ENCODE data around the gene PROM1. TPM values are rescaled to one million over a fixed set of nuclear protein-coding genes. Genes with fewer than 3 reads are reported as not detected.

The PROM1 gene
- total RNA-seq, 2 donors from 2014 or later = 23.7 to 24.6 TPM

DNA sequence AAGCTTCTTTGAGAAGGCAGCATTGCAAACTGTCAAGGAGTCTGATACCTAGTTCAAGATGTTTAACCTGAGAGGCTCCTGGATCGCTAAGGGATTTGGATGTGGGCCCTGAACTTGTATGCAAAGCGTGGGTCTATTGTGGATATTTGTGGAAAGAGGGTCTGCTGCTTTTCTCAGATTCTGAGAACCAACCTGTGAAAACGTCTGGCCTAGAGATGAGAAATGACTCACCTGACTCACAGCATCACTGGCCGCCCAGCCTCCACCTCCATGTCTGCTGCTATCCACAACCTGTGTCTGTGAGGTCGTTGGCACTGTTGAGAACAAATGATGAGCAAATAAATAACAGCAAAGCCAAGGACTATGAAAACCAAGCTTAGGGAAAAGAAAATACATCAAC, 33.3 kb upstream of the PROM1 start:
- no peaks in the 10 kb centered on the region for H3K9me3 ChIP-seq
- TF ChIP-seq POLR2A (IDR thresholded peaks at IDR 0.05) = no peak
- TF ChIP-seq, protein P1, sequence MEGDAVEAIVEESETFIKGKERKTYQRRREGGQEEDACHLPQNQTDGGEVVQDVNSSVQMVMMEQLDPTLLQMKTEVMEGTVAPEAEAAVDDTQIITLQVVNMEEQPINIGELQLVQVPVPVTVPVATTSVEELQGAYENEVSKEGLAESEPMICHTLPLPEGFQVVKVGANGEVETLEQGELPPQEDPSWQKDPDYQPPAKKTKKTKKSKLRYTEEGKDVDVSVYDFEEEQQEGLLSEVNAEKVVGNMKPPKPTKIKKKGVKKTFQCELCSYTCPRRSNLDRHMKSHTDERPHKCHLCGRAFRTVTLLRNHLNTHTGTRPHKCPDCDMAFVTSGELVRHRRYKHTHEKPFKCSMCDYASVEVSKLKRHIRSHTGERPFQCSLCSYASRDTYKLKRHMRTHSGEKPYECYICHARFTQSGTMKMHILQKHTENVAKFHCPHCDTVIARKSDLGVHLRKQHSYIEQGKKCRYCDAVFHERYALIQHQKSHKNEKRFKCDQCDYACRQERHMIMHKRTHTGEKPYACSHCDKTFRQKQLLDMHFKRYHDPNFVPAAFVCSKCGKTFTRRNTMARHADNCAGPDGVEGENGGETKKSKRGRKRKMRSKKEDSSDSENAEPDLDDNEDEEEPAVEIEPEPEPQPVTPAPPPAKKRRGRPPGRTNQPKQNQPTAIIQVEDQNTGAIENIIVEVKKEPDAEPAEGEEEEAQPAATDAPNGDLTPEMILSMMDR (IDR thresholded peaks at IDR 0.05) = no peak
- WGBS, 2 donors = 73 to 79% methylated on average over 5 of the region's 5 CpGs
- no peaks in the 10 kb centered on the region for H3K36me3 ChIP-seq (replicated peaks in 1 of 2; ENCODE audit: insufficient read depth in 1 of 2, low read depth in 2 of 2)
- ATAC-seq = no peak
- no peaks in the 10 kb centered on the region for H3K27me3 ChIP-seq
- no peaks in the 10 kb centered on the region for H3K4me1 ChIP-seq
- H3K4me3 ChIP-seq = no peak overlapping the region
- intact Hi-C loops (cut with DNase I) = no loop called here
- no peak for DNase-seq
- H3K27ac ChIP-seq = no peak overlapping the region

DNA sequence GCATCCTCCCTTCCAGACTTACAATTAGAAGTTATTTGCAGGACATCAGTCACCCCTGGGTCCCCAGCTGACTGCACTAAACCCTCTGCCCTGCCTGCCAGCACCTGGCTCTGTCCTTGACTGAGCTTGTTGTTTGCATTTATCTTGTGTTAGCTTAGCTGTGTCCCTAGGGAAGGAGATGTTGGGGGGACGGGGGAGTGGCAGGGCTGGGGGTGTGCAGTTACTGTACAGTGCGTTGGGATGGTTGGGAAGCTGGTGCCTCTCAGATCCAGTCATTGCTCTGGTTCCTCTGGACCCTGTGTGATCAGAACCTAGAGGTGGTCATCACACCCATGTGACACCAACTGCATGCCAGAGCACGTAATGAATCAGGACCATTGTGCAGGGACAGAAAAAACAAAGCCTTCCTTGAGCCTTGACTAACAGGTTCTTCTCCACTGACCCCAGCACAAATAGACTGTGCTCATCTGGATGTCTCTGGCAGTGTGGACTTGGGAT, 32.7 kb upstream of the PROM1 start:
- Histone ChIP-seq H3K4me1 (no peaks in the 10 kb centered on the region), H3K27me3 (no peaks in the 10 kb centered on the region), H3K36me3 (replicated peaks in 1 of 2; ENCODE audit: insufficient read depth in 1 of 2, low read depth in 2 of 2) (no peaks in the 10 kb centered on the region), H3K9me3 (no peaks in the 10 kb centered on the region), H3K27ac (no peak overlapping the region), H3K4me3 (no peak overlapping the region)
- TF ChIP-seq, protein P1 (IDR thresholded peaks at IDR 0.05) = no peak
- TF ChIP-seq POLR2A (IDR thresholded peaks at IDR 0.05) = no peak
- DNase-seq = no peak
- intact Hi-C loops (cut with DNase I) = no loop called here
- ATAC-seq = peak; percentile 24
- WGBS, 2 donors = 31 to 51% methylated on average over 3 of the region's 3 CpGs

DNA sequence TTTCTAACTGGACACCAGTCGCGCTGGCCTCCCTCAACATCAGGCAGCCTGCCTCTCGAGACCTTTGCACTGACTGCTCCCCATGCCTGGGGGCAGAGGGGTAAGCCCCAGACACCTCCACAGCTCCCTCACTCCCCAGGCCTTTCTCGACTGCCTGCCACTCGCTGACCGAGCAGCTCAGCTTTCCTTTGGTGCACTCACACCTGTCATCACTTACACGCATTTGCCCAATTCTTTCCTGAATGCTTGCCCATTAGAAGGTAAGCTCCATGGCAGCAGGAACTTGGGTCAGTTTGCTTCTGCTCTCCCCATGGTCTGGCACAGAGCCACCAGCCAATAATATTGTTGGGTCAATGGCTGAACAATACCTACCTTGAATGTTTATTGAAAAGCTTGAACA, 32.2 kb upstream of the PROM1 start:
- WGBS, 2 donors = 78 to 88% methylated on average over 7 of the region's 7 CpGs
- Histone ChIP-seq H3K4me1 (no peaks in the 10 kb centered on the region), H3K36me3 (replicated peaks in 1 of 2; ENCODE audit: insufficient read depth in 1 of 2, low read depth in 2 of 2) (no peaks in the 10 kb centered on the region), H3K27me3 (no peaks in the 10 kb centered on the region), H3K27ac (peak overlapping the region in 1 of 4 donors; percentile 6), H3K9me3 (no peaks in the 10 kb centered on the region), H3K4me3 (no peak overlapping the region)
- intact Hi-C loops (cut with DNase I) = no loop called here
- TF ChIP-seq, protein P1 (IDR thresholded peaks at IDR 0.05) = no peak
- TF ChIP-seq POLR2A (IDR thresholded peaks at IDR 0.05) = no peak
- DNase-seq (no peak), ATAC-seq (peak; percentile 15)

DNA sequence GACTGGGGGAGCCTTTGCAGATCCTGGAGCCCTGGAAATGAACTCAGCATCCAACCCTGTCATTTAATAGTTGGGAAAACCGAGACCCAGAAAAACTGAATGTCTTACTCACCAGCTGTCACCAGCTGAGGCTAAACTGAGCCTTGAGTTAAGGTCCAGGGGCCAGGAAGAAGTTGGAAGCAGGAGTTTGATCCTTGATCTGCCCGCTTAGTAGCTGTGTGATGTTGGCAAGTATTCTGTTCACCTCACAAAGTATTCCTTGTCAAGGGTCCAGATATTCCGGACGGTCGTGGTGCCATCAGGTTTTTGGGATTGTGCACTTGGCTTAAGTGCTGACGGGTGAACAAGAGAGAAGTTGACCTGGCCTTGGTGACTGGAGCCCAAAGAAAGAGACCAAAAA, 30.7 kb upstream of the PROM1 start:
- ATAC-seq (no peak), DNase-seq (no peak)
- H3K4me3 ChIP-seq = no peak overlapping the region
- H3K4me1 ChIP-seq = no peaks in the 10 kb centered on the region
- 83 to 85% methylated on average over 6 of the region's 6 CpGs for WGBS, 2 donors
- no peaks in the 10 kb centered on the region for H3K27me3 ChIP-seq
- H3K9me3 ChIP-seq = no peaks in the 10 kb centered on the region
- H3K36me3 ChIP-seq (replicated peaks in 1 of 2; ENCODE audit: insufficient read depth in 1 of 2, low read depth in 2 of 2) = no peaks in the 10 kb centered on the region
- intact Hi-C loops (cut with DNase I) = no loop called here
- H3K27ac ChIP-seq = no peak overlapping the region
- TF ChIP-seq, protein P1 (IDR thresholded peaks at IDR 0.05) = no peak
- TF ChIP-seq POLR2A (IDR thresholded peaks at IDR 0.05) = no peak

DNA sequence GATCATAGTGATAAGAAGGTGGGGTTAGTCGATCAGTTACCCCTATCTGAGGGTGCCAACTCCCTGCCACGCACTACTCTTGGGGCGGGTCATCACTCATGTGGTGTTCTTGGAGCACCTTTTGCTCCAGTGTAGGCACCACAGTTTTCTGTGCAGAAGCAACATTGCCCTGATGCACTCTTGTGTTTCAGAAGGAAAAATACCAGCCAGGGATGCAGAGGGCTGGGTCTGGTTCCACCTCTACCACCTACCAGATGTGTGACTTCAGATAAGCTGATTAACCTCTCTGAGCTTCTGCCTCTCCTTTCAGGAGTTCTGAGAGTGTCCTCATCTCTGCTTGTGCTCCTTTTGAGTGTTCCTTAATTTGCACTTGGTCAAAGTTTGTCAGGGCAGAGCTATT, 29.9 kb upstream of the PROM1 start:
- ATAC-seq (no peak), DNase-seq (no peak)
- intact Hi-C loops (cut with DNase I) = no loop called here
- TF ChIP-seq, protein P1 (IDR thresholded peaks at IDR 0.05) = no peak
- H3K4me3 ChIP-seq = no peak overlapping the region
- no peaks in the 10 kb centered on the region for H3K27me3 ChIP-seq
- no peaks in the 10 kb centered on the region for H3K36me3 ChIP-seq (replicated peaks in 1 of 2; ENCODE audit: insufficient read depth in 1 of 2, low read depth in 2 of 2)
- H3K27ac ChIP-seq = no peak overlapping the region
- 60 to 81% methylated on average over 3 of the region's 3 CpGs for WGBS, 2 donors
- H3K4me1 ChIP-seq = no peaks in the 10 kb centered on the region
- no peaks in the 10 kb centered on the region for H3K9me3 ChIP-seq

Data from body of pancreas (tissue), 4 donors.